Measurements from ENCODE around the gene DTD1.

The DTD1 gene

GRCh38 chr20:18796282-18796833, 208.5 kb downstream of the DTD1 start:
- DNase-seq (ENCODE audit: low read depth) = no peak

DNA sequence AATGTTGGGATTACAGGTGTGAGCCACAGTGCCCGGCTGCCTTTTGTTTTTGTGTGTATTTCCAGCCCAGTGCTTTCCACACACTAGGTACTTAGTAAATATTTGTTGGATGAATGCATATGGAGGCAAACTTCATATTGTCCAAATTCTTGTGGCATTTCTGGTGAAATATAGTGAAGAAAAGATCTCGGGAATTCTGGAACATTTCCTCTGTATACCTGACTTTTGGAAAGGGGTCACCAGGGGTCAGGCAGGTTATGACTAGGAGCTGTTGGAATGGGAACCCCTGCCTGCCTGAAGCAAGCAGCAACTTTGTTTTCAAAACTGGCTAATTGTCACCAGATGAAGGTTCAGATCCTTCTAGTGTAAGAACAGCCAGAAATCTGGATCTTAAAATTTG, 213.7 kb downstream of the DTD1 start:
- no peak for DNase-seq (ENCODE audit: low read depth)

DNA sequence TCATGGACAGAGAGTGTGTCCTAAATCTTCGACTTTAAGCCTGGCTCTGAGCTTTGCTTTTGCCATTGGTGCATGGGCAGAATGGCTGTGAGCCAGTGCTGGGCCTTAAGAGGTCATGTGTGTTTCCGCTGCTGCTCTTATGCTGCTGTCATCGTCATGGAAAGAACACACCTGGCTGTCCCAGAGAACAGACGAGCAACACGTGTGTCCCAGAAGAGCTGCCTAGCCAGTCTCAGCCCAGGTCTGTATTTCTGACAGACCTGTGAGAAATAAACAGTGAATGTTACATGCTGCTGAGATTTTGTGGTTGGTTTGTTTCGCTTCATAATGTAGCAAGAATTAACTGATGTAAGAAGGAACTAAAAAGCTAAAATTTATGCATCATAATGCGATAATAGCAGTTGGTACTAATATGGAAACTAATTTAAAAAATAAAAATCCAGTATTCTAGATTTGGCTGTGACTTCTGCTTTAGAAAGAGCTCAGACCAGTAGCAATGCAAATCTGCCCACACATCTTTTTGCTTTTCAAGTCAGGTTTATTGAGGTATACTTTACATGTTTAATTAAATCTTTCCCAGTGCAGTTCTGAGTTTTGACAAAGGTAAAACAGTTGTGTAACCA, 214.3 kb downstream of the DTD1 start:
- no peak for DNase-seq (ENCODE audit: low read depth)

- DNase-seq (ENCODE audit: low read depth) = no peak
These were observed 218.0 kb downstream of the DTD1 start for GRCh38 chr20:18805881-18806280.

- no peak for DNase-seq (ENCODE audit: low read depth)
These were observed 220.9 kb downstream of the DTD1 start for GRCh38 chr20:18808712-18809111.

DNA sequence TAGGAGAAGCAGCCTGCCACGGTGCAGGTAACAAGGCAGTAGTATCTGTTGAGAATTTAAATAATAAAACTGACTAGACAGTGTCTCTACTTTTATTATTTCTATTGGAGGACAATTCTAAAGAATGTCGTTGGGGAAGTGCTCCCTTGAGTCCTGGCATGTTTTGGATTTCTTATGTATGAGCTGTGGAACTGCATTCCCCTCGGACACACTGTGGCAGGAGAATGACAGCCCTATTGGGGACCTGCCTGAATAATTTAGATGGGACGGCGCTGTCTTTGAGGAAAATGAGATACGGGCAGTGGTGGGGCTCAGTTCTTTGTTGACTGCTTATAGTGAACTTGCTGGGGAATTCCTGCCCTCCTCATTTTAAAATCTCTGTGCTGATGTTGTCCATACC, 223.3 kb downstream of the DTD1 start:
- DNase-seq (ENCODE audit: low read depth) = no peak

GRCh38 chr20:18811904-18812303, 224.1 kb downstream of the DTD1 start:
- DNase-seq (ENCODE audit: low read depth) = no peak

- DNase-seq (ENCODE audit: low read depth) = no peak
These were observed 225.6 kb downstream of the DTD1 start, which contains the start of gene SCP2D1 for GRCh38 chr20:18813483-18813882. Gene SCP2D1, plus strand, starts transcription at chr20:18813783. Its CDS starts 33 bp downstream, at chr20:18813816.

DNA sequence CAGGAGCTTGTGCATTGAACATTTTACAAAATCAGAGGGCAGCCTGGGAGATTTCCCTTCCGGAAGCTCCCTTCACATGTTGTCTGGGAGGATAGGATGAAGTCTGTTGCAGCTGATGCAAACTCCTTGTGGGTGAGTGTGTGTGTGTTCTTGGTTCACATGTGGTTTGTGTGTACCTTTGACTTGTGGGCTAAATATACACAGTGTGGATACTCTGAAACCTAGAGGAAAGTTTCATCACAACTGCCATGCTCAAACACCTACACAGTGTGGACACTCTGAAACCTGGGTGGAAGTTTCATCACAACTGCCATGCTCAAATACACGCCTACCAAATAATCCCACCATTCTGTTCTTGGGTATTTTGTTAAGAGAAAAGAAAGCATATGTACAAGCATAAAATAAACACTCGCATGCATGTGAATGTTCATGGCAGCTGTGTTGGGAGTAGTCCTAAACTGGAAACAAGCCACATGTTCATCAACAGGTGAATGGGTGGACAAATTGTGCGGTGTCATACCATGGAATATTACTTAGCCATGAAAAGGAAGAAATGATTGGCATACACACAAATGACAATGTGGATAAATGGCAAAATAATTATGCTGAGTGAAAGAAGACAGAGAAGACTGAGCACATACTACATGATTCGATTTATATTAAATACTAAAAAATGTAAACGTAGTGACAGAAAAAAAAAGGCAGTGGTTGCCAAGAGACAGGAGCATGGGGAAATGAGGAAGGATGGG, 227.5 kb downstream of the DTD1 start:
- DNase-seq (ENCODE audit: low read depth) = no peak

All from stimulated activated CD8-positive, alpha-beta memory T cell treated with anti-CD3 and anti-CD28 coated beads, Interleukin-15, amount 100 ng/mL, for 1 hour (primary cell).